ENCODE measurements around the gene MBNL2. TPM values are rescaled to one million over a fixed set of nuclear protein-coding genes. Genes with fewer than 3 reads are reported as not detected.
A peak's percentile ranks its signal among the peaks of the same experiment; 100 is the strongest.

MBNL2 gene
- polyA plus RNA-seq, 1 experiment: 44.0 TPM

DNA sequence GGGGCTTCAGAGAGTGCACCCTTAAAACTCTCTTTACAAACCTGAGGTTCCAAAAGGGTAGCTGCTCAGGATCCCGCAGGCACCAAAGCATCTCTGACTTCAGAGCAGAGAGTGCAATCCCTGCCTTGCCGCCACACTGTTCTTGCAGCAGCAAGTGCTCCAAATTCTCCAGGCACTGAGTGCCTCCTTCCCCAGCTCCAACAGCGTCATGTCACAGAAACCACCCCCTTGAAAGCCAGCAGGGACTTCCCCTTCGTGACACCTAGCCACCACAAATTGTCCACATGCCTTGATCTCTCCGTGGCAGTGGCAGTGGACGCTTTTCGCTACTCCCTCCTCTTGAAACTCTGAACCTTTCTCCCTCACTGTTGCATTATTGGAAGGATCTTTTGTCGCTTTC is 39.9 kb downstream of the MBNL2 start:
- H3K9me3 ChIP-seq (ENCODE audit: control insufficient read depth, insufficient read depth, low read length): no peaks in the 10 kb centered on the region; the same call in 1 of the 2 replicates
- POLR2A ChIA-PET: no interaction called here
- H3K27me3 ChIP-seq (ENCODE audit: control insufficient read depth, insufficient read depth, low read length): no peaks in the 10 kb centered on the region
- no peak for DNase-seq (ENCODE audit: low read depth, low spot score)
- TF ChIP-seq, protein P1, sequence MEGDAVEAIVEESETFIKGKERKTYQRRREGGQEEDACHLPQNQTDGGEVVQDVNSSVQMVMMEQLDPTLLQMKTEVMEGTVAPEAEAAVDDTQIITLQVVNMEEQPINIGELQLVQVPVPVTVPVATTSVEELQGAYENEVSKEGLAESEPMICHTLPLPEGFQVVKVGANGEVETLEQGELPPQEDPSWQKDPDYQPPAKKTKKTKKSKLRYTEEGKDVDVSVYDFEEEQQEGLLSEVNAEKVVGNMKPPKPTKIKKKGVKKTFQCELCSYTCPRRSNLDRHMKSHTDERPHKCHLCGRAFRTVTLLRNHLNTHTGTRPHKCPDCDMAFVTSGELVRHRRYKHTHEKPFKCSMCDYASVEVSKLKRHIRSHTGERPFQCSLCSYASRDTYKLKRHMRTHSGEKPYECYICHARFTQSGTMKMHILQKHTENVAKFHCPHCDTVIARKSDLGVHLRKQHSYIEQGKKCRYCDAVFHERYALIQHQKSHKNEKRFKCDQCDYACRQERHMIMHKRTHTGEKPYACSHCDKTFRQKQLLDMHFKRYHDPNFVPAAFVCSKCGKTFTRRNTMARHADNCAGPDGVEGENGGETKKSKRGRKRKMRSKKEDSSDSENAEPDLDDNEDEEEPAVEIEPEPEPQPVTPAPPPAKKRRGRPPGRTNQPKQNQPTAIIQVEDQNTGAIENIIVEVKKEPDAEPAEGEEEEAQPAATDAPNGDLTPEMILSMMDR (IDR thresholded peaks at IDR 0.05; ENCODE audit: low read depth, low read length): no peak
- no peak overlapping the region for H3K27ac ChIP-seq (ENCODE audit: low read depth, low read length)
- H3K4me3 ChIP-seq (ENCODE audit: low read depth, low read length): no peak overlapping the region
- CTCF ChIA-PET: no interaction called here

DNA sequence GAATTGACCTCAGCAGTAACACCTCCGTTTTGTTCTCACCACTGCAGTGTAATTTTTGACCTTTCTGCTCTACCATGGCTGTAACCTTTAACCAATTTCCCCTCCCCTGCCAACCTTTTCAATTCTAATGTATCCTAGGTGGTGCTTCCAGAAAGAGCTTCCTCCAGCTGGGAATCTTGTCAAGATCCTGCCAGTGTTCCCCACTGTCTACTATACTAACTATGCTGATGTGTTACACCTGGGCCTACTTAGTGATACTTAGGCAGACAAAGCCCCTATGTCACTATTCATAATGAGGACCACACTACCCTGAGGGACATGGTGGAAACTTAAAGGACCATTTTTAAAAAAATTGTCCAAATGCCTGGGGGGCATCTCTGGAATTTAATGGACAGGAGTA is 41.0 kb downstream of the MBNL2 start:
- Histone ChIP-seq H3K4me3 (ENCODE audit: low read depth, low read length) (no peak overlapping the region), H3K27me3 (ENCODE audit: control insufficient read depth, insufficient read depth, low read length) (no peaks in the 10 kb centered on the region), H3K9me3 (ENCODE audit: control insufficient read depth, insufficient read depth, low read length) (no peaks in the 10 kb centered on the region; the same call in 1 of the 2 replicates), H3K27ac (ENCODE audit: low read depth, low read length) (no peak overlapping the region)
- no peak for DNase-seq (ENCODE audit: low read depth, low spot score)
- TF ChIP-seq, protein P1 (IDR thresholded peaks at IDR 0.05; ENCODE audit: low read depth, low read length): no peak
- ChIA-PET POLR2A (no interaction called here), CTCF (no interaction called here)

DNA sequence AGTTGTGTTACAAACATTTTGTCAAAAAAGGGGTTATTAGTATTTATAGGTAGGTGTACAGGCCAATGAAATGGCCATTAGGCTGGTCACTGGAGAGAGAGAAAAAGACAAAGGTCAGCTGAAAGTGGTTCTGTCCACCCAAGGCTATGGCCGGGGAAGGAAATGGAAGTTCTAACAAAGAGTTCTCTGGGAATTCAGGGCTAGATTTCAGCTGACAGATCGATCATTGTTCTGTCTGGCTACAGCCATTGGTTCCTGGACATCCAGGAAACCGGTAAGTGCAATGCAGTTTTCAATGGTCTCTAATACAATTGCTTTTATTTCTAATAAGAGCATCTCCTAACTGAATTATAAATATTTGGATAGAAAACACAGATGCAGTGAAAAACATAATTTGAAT is 42.5 kb downstream of the MBNL2 start:
- CTCF ChIA-PET: no interaction called here
- H3K4me3 ChIP-seq (ENCODE audit: low read depth, low read length): no peak overlapping the region
- no peaks in the 10 kb centered on the region for H3K27me3 ChIP-seq (ENCODE audit: control insufficient read depth, insufficient read depth, low read length)
- no peaks in the 10 kb centered on the region; the same call in 1 of the 2 replicates for H3K9me3 ChIP-seq (ENCODE audit: control insufficient read depth, insufficient read depth, low read length)
- TF ChIP-seq, protein P1 (IDR thresholded peaks at IDR 0.05; ENCODE audit: low read depth, low read length): no peak
- POLR2A ChIA-PET: no interaction called here
- no peak for DNase-seq (ENCODE audit: low read depth, low spot score)
- H3K27ac ChIP-seq (ENCODE audit: low read depth, low read length): no peak overlapping the region

DNA sequence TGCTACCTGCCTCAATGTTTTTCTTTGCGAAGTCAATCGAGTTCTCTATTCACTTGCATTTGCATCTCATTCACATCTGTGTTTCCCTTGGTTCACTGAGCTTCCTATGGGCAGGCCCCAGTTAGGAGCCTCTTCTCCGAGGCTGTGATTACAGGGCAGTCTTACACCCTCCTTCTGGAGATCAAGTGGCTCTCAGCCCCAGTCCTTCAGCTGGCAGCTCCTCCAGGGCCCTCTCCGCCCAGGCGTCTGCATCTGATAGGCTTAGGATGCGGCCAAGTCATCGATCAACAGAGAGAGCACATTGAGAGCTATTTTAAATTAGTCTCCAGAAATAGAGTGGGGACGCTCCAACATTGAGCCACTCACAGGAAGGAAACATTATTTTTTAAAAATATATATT is 44.2 kb downstream of the MBNL2 start:
- POLR2A ChIA-PET: interaction anchor here (0.6 to 1.1 kb wide), 2 partner anchors 34 to 167 kb away, joined by 3 read pairs; no protein-coding TSS in a partner anchor
- Histone ChIP-seq H3K9me3 (ENCODE audit: control insufficient read depth, insufficient read depth, low read length) (no peaks in the 10 kb centered on the region; the same call in 1 of the 2 replicates), H3K27me3 (ENCODE audit: control insufficient read depth, insufficient read depth, low read length) (no peaks in the 10 kb centered on the region), H3K4me3 (ENCODE audit: low read depth, low read length) (no peak overlapping the region; the same call in 1 of the 2 replicates), H3K27ac (ENCODE audit: low read depth, low read length) (peak overlapping the region; percentile 74)
- CTCF ChIA-PET: interaction anchor here (0.6 to 4.1 kb wide), 3 partner anchors 12 to 156 kb away, joined by 3 to 19 read pairs (median 3); no protein-coding TSS in a partner anchor
- DNase-seq (ENCODE audit: low read depth, low spot score): no peak
- TF ChIP-seq, protein P1 (IDR thresholded peaks at IDR 0.05; ENCODE audit: low read depth, low read length): no peak

DNA sequence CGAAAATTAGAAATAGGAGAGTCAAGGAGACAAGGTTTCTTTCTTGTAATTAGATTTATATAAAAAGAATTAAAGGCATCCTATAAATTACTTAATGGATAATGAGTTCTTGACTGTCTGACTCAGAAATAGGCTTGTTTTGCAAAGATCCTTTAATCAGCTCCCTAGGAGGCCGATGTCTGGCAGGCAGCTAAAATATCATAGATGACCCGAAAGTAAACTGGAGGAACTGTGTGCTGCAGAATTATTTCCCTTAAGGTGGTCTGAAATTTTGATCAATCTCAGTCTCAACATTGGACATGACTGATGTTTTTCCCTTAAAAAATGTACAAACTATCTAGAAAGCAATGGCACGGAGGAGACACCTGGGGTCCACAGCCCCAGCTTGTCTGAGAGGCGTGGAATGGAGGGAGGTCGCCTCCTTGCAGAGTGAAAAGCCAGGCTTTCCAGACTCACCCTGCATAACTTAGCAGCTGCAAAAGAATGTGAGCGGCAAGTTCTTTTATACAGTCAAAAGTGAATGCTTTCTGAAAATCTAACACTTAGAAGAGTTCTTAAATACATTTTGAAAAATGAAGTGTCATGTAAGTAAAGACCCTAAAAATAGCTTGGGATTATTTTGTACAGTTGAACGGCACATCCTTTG is 44.8 kb downstream of the MBNL2 start:
- POLR2A ChIA-PET: interaction anchor here (0.7 to 1.1 kb wide), 2 partner anchors 9 to 166 kb away, joined by 3 read pairs; no protein-coding TSS in a partner anchor
- H3K4me3 ChIP-seq (ENCODE audit: low read depth, low read length): no peak overlapping the region; the same call in 1 of the 2 replicates
- no peaks in the 10 kb centered on the region; the same call in 1 of the 2 replicates for H3K9me3 ChIP-seq (ENCODE audit: control insufficient read depth, insufficient read depth, low read length)
- TF ChIP-seq, protein P1 (IDR thresholded peaks at IDR 0.05; ENCODE audit: low read depth, low read length): no peak
- no peaks in the 10 kb centered on the region for H3K27me3 ChIP-seq (ENCODE audit: control insufficient read depth, insufficient read depth, low read length)
- H3K27ac ChIP-seq (ENCODE audit: low read depth, low read length): peak overlapping the region; percentile 73
- DNase-seq (ENCODE audit: low read depth, low spot score): no peak
- CTCF ChIA-PET: interaction anchor here (0.7 to 4.1 kb wide), 3 partner anchors 33 to 249 kb away, joined by 3 to 19 read pairs (median 3); no protein-coding TSS in a partner anchor
